ENCODE results near the gene MAST4.
A peak's percentile ranks its signal among the peaks of the same experiment; 100 is the strongest.

The MAST4 gene

GRCh38 chr5:66867618-66868322, 271.6 kb downstream of the MAST4 start:
- DNase-seq (ENCODE audit: low spot score) = no peak

GRCh38 chr5:66869347-66869746, 273.2 kb downstream of the MAST4 start:
- FAIRE-seq (no peak), DNase-seq (ENCODE audit: low spot score) (no peak)

More at GRCh38 chr5:66867618-66868322, 271.6 kb downstream of the MAST4 start:
- no peak for FAIRE-seq

GRCh38 chr5:66870708-66871107, 274.5 kb downstream of the MAST4 start:
- FAIRE-seq = no peak

GRCh38 chr5:66871651-66872050, 275.5 kb downstream of the MAST4 start:
- DNase-seq (ENCODE audit: low spot score) (no peak), FAIRE-seq (no peak)

More at GRCh38 chr5:66870708-66871107, 274.5 kb downstream of the MAST4 start:
- DNase-seq (ENCODE audit: low spot score) = no peak

GRCh38 chr5:66872736-66873331, 276.6 kb downstream of the MAST4 start:
- FAIRE-seq (no peak), DNase-seq (ENCODE audit: low spot score) (no peak)

GRCh38 chr5:66874004-66874403, 277.8 kb downstream of the MAST4 start:
- DNase-seq (ENCODE audit: low spot score) (no peak), FAIRE-seq (no peak)

GRCh38 chr5:66875315-66875714, 279.1 kb downstream of the MAST4 start:
- no peak for DNase-seq (ENCODE audit: low spot score)

GRCh38 chr5:66876266-66876807, 280.1 kb downstream of the MAST4 start:
- no peak for DNase-seq (ENCODE audit: low spot score)
- FAIRE-seq = no peak

More at GRCh38 chr5:66875315-66875714, 279.1 kb downstream of the MAST4 start:
- FAIRE-seq = no peak

GRCh38 chr5:66877843-66878242, 281.6 kb downstream of the MAST4 start:
- FAIRE-seq (no peak), DNase-seq (ENCODE audit: low spot score) (peak; percentile 15)

- no peak for DNase-seq (ENCODE audit: low spot score)
- FAIRE-seq = no peak
Measured at GRCh38 chr5:66880401-66880800, 284.2 kb downstream of the MAST4 start.

GRCh38 chr5:66881480-66882161, 285.4 kb downstream of the MAST4 start:
- DNase-seq (ENCODE audit: low spot score) = no peak
- FAIRE-seq = no peak

GRCh38 chr5:66882606-66883227, 286.5 kb downstream of the MAST4 start:
- DNase-seq (ENCODE audit: low spot score) (peak; percentile 27), FAIRE-seq (no peak)

GRCh38 chr5:66884564-66885243, 288.5 kb downstream of the MAST4 start:
- FAIRE-seq (no peak), DNase-seq (ENCODE audit: low spot score) (no peak)

- FAIRE-seq = no peak
- no peak for DNase-seq (ENCODE audit: low spot score)
Measured at GRCh38 chr5:66886941-66887340, 290.7 kb downstream of the MAST4 start.

GRCh38 chr5:66888613-66889012, 292.4 kb downstream of the MAST4 start:
- no peak for DNase-seq (ENCODE audit: low spot score)
- no peak for FAIRE-seq

GRCh38 chr5:66889056-66889455, 292.9 kb downstream of the MAST4 start:
- DNase-seq (ENCODE audit: low spot score) (no peak), FAIRE-seq (no peak)

- DNase-seq (ENCODE audit: low spot score) = no peak
- FAIRE-seq = no peak
Measured at GRCh38 chr5:66889524-66889923, 293.3 kb downstream of the MAST4 start.

- no peak for DNase-seq (ENCODE audit: low spot score)
Measured at GRCh38 chr5:66891184-66891925, 295.2 kb downstream of the MAST4 start.

GRCh38 chr5:66892716-66893115, 296.5 kb downstream of the MAST4 start:
- FAIRE-seq = no peak
- DNase-seq (ENCODE audit: low spot score) = no peak

More at GRCh38 chr5:66891184-66891925, 295.2 kb downstream of the MAST4 start:
- no peak for FAIRE-seq

- no peak for FAIRE-seq
- DNase-seq (ENCODE audit: low spot score) = no peak
Measured at GRCh38 chr5:66894480-66895240, 298.5 kb downstream of the MAST4 start.
